Limb (tissue), 2 donors: ENCODE results near the gene HNRNPC.
"Not testable (repeated sequence)": the region's sequence is repeated elsewhere in the genome, so short reads cannot be mapped to it uniquely, and the experiment has no call there.

Source experiments
- DNase-seq, 2 donors: peaks; one replicate each; pipeline ENCODE4 v3.0.0-alpha.2; 2016; ENCODE audit errors: extremely low spot score in 2 of 2

Gene HNRNPC

DNA sequence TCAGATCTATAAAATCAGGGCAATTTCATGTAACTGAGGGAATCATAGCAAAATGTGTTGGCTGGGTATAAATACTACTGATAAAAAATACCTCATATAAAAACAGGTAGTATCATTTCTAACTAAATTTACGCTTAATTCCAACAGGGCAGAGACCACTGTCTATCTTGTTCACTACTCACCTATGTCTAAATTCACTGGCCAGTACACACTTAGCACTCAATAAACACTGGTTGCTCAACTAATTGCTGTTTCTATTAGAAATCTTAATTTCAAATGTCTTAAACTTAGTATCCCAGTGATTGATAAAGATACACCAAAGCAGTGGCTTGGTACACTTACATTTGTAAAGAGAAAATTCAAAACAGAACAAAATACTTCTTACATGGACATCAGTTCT is 55.6 kb downstream of the HNRNPC start:
- no peak for DNase-seq

GRCh38 chr14:21212824-21213223 is 56.4 kb downstream of the HNRNPC start:
- DNase-seq = not testable (repeated sequence)

DNA sequence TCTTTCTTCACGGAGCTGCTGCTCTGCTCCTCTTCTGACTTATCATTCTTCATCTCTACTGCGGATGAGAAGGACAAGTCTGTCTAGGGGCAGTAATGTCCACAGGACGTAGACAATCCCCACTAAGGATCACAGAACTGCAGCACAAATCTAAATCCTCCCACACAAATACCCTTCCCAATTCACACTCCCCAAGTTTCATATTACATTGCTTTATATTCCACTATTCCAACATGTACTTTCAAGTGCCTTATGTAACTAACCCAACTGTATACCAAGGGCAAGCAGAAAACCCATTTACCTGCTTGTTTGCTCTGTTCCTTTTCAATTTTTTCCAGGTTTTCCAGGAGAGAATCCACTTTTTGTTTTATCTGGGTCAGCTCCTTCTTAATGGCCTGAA is 57.7 kb downstream of the HNRNPC start:
- no peak for DNase-seq

DNA sequence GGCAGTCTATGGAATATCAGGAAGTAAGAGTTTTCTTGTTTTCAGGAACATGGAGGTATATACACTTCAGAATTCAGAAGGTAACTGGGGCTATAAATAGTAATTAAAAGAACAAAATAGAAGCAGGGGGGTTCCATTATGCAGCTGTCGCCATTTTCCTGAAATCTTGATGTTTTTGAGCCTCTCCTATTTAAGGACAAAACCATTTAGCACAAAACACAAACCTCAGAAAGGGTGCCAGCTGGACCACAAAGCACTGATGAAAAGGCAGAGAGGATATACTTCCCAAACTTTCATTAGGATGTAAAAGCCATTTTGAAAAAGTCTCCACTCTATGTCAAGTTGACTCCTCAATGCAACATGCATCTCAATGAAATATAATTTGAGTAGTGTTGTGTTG is 59.2 kb downstream of the HNRNPC start:
- no peak for DNase-seq

- DNase-seq = no peak
Measured at GRCh38 chr14:21209185-21209584, 60.1 kb downstream of the HNRNPC start.

DNA sequence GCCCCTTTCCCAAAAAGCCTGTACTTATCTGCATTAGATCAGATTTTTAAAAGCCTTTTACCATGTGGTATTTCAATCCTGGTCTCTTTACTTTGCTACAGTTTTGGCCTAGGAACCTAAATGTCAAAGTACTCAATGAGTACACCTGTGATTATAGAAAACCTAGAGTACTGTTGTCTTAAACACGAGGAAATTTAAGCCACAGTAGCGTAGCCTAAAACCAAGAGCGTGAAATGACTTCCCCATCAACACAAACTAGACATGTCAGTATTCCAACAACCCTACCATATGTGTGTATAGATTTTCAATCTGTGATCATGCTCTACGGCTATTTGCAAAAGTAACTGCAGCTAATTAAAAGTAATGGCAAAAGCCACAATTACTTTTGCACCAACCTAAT is 60.7 kb downstream of the HNRNPC start:
- DNase-seq = no peak

DNA sequence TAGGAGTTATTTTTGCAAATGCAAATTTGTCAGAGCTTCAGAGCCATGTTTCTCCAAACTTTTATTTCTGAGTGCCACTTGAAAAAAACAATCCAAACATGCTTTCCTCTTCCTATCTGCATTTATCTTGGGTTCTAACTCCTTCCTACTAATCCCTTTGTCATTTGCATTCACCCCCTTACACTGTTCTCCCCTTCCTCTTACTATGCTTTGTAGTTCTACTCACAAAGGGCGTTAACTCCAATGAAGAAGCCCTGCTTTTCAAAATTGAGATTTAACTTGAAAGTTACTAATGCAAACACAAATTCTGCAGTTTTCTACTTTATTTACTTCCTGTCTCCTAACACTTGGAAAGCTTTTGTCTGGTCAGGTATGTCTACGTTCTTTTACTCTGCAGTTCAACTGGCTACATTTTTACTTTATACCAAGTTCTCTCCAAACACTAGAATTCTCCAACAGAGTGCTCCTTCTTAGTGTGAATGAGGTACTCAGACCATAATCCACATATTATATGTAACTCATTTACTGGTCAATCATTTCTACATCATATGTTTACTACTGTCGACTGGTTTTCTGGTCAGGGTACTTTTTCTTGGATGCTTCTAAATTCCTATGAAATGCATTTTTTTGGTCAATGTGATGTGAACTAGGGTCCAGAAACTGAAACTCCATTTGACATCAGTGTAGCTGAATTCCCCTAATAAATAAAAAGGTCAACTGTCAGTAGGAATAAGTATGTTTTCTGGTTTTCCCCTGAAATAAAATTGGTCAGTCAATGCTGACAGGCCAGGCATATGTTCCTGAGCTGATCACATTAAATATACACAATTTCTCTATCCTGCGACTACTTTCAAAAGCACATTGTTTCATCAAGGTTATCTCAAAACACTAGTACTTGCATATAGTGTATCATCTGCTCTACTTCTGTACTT is 62.2 kb downstream of the HNRNPC start:
- no peak for DNase-seq

- DNase-seq = no peak
Measured at GRCh38 chr14:21205678-21206581, 63.3 kb downstream of the HNRNPC start.

GRCh38 chr14:21205026-21205677 is 64.1 kb downstream of the HNRNPC start:
- no peak for DNase-seq

DNA sequence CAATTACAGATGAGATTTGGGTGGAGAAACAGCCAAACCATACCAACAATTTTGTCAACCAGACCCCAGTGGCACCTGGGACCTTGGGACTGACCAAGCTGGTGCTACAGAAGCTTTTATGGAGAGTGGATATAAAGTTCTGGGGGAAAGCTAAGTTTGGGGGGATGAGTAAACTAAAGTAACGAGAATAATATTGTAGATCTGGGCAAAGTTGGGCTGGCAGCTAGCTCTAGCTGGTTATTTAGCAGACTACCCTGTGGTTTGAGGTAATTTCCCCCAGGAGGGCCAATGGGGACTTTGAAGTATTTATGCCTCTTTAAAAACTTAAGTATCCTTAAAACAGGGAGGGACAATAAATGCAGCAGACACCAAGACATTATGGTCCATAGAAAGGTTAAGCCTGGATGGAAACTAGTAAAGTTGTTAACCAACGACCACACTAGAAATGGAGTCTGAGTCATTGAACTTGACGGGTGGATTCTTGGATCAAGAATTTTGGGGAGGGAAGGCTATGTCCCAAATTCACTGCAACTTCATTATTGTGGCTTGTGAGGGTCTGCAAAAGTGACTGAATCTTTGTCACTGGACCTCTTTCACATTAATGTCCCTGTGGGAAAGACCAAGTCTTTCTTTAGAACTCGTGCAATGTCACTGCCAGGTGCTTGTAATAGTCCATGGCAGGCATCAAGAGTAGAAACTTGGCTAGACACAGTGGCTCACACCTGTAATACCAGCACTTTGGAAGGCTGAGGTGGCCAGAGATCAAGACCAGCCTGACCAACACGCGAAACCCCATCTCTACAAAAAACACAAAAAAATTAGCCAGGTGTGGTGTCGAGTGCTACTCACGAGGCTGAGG is 64.8 kb downstream of the HNRNPC start:
- DNase-seq = no peak

DNA sequence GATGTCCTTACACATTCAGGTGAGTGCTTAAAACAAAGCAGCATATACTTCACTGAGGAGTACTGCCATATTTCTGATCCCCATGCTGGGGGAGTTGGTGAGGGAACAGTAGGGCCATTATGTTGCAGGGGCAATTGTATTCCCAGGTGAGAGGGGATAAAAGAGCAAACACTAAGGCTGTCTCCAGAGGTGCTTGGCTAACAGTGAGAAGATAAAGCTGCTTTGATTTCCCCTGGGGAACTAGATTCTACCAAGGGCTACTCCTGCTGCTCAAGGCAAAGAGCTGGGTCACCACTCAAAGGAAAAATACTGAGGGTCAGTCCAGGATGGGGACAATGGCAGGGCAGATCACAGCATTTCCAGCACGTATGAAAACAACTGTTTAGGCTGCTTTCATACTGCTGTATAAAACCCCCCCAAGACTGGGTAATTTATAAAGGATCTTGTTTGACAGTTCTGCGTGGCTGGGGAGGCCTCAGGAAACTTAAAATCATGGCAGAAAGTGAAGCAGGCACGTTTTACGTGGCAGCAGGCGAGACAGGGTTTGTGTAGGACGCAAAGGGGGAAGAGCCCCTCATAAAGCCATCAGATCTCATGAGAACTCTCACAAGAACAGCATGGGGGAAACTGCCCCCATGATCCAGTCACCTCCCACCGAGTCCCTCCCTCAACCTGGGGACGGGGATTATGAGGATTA is 65.6 kb downstream of the HNRNPC start:
- no peak for DNase-seq

DNA sequence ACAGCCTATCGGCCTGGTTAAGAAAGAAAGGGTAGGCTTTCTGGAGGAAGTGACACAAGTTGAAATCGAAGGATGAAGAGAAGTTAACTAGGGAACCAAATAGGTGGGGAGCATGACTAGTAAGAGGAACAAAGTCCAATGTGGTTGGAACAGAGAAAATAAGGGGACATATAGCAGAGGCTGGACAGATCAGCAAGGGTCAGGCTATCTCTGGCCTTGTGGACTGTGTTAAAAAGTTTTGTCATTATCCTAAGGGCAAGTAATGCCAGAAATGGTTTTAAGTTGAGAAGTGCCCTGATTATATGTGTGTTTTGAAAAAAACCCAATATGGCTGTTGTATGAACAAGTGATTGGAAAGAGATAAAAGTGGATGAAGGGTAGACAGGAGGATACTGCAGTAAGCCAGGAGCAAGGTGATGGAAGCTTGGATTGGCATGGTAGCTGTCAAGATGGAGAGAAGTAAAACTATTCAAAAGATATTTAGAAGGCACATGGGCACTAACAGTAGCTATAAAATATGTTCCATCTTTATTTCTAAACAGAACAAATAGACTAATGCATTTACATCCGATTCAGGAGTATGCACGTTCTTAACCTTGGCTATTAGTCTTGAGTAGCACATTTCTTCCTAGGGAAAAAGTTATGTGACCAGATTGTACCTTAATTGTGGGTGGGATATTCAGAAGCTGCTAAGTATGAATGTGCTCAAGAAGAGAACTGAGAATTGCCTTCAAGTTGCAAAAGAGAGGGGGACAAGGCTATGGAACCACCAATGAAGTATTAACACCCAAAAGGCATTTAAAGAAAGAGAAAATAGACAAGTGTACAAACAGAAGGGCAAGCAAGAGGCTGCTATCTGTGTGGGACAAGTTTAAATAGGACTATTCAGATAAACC is 66.5 kb downstream of the HNRNPC start:
- no peak for DNase-seq

- no peak for DNase-seq
Measured at GRCh38 chr14:21201732-21202462, 67.3 kb downstream of the HNRNPC start.

DNA sequence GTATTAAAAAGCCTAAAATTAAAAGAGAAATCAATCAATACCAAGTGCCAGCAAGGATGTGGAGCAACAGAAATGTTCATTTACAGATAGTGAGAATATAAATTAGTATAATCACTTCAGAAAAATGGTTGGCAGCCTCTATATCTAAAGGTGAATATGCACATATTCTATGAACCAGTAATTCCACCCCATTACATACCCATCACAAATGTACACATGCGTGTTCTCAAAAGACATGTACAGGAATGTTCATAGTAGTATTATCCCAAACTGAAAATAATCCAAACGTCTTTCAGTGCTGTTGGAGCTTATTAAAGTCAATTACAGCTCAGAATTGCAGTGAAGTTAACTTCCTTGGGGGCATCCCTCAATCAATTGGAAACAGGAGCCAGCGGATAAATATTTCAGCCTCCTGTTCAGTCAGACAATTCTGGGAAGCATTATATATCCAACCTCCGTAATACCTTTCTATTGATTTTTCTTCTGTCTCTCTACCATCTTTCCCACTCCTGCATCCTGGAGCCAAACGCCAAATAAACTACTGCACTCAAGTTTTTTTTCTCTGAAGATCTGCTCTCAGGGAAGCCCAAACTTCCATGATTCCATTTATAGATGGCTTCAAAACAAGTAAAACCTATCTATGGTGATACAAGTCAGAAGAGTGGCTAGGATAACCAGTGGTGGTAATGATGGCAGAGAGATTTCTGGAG is 68.3 kb downstream of the HNRNPC start:
- DNase-seq = no peak

DNA sequence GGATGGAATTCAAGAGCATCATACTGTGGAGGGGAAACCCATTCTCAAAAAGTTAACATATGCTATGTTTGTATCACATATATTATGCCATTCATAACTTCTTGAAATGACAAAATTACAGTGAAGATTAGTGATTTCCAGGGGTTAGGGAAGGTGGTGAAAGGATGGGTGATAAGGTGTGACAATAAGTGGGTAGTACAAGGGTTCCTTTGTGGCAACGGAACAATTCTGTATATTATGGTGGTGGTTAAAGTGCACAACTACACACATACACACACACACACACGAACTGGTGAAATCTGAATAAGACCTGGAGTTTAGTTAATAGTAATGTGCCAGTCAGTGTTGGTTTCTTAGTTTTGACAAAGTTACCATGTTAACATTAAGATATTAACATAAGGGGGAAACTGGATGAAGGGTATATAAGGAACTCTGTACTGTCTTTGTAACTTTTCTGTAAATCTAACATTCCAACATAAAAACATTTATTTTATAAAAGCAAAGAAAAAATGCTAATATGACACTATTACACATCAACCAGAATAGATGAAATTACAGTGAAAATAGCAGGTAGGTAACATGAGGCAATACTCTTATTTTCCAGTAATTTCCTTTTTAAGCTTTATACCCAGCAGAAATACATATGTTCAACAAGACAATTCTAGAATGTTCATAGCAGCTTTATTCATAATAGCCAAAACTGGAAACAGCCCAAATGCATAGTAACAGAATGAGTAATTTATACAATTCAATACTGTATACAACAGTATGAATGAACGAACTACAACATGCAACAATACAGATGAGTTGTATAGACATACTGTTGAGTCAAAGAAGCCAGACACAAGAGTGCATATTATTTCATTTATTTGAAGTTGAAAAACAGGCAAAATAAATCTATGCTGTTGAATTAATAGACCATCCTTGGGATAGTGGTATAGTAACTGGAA is 69.4 kb downstream of the HNRNPC start:
- no peak for DNase-seq

GRCh38 chr14:21197418-21198205 is 71.6 kb downstream of the HNRNPC start:
- DNase-seq = no peak
